Fibroblast of pulmonary artery (primary cell): Measurements from ENCODE around the gene PPP6R2.
"Not testable (repeated sequence)": the region's sequence is repeated elsewhere in the genome, so short reads cannot be mapped to it uniquely, and the experiment has no call there.

Source experiments
- DNase-seq: peaks from one replicate; pipeline ENCODE4 v3.0.0-alpha.2; 2010; ENCODE audit warnings: low read depth
- H3K4me3 ChIP-seq: replicated peaks from 2 replicates; pipeline ENCODE4 v1.5.1; 2011; ENCODE audit warnings: low read depth, mild to moderate bottlenecking, control low read depth, low read length, moderate library complexity
- TF ChIP-seq, protein P1 (sequence below): IDR thresholded peaks from 2 replicates; pipeline ENCODE4 v1.5.1; 2011; ENCODE audit warnings: mild to moderate bottlenecking, control low read depth, low read length, inconsistent platforms; ENCODE audit errors: missing control alignments

PPP6R2 gene

DNA sequence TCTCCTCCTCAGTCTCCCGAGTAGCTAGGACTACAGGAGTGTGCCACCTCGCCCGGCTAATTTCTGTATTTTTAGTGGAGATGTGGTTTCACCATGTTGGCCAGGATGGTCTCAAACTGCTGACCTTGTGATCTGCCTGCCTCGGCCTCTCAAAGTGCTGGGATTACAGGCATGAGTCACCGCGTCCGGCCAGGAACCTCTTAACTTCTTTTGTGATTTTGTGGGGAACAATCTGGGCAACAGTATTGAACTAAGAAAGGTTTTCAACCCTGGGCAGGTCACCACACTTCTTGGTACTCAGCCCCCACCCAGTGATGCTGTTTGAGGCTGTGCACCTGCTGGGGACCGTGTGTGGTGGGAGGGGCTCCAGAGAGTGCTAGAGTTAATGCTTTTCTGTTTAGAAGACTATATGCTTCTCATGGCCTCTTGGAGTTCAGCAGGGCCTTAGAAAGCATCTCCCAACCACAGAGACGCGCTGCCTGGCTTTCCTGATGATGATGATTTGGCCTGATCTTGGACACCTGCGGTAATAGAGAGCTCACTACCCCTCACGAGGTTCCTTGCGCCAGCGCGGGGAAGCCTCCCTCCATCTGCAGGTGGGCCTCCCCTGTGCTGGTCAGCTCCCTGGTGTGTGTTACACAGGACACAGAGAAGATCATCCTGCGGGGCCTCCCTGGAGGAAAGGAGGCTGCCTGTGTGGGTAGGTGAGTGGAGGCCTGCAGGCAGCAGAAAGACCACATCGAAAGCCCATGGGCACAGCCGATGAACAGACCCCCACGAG lies 17.5 kb upstream of the PPP6R2 start:
- DNase-seq: no peak
- H3K4me3 ChIP-seq: peak overlapping the region; percentile 59
- TF ChIP-seq, protein P1, sequence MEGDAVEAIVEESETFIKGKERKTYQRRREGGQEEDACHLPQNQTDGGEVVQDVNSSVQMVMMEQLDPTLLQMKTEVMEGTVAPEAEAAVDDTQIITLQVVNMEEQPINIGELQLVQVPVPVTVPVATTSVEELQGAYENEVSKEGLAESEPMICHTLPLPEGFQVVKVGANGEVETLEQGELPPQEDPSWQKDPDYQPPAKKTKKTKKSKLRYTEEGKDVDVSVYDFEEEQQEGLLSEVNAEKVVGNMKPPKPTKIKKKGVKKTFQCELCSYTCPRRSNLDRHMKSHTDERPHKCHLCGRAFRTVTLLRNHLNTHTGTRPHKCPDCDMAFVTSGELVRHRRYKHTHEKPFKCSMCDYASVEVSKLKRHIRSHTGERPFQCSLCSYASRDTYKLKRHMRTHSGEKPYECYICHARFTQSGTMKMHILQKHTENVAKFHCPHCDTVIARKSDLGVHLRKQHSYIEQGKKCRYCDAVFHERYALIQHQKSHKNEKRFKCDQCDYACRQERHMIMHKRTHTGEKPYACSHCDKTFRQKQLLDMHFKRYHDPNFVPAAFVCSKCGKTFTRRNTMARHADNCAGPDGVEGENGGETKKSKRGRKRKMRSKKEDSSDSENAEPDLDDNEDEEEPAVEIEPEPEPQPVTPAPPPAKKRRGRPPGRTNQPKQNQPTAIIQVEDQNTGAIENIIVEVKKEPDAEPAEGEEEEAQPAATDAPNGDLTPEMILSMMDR: no peak

DNA sequence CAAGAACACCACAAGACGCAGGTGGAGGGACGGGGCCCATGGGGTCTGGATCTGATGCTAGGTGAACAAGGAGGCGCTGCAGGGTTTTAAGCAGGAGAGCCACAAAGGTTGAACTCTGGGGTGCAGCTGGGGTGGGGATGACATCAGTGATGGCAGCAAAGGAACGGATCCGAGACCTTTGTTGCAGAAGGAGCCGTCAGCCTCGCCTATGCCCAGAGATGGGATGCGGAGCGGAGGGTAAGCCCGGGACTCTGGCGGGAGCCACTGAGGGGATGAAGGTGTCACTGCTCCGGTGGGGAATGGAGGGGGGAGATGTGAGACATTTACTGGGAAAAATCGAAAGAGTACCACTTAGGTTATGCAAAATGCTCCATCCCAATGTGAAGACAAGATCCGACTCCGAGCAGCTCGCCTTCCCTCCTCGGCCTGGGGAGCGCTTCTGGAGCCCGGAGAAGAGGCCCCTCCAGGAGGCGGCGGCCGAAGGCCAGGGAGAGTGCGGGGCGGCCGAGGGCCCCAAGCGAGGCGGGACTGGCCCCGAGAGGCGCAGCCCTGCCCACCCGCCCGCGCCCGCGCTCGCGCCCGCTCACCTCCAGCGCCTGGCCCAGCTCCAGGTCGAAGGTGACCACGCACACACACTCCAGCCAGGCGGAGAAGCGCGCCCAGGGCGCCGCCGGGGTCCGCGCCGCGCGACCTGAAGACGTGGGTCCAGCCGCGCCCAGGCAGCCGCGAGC lies 16.7 kb upstream of the PPP6R2 start:
- H3K4me3 ChIP-seq: peak overlapping the region; percentile 59
- TF ChIP-seq, protein P1: no peak
- no peak for DNase-seq

DNA sequence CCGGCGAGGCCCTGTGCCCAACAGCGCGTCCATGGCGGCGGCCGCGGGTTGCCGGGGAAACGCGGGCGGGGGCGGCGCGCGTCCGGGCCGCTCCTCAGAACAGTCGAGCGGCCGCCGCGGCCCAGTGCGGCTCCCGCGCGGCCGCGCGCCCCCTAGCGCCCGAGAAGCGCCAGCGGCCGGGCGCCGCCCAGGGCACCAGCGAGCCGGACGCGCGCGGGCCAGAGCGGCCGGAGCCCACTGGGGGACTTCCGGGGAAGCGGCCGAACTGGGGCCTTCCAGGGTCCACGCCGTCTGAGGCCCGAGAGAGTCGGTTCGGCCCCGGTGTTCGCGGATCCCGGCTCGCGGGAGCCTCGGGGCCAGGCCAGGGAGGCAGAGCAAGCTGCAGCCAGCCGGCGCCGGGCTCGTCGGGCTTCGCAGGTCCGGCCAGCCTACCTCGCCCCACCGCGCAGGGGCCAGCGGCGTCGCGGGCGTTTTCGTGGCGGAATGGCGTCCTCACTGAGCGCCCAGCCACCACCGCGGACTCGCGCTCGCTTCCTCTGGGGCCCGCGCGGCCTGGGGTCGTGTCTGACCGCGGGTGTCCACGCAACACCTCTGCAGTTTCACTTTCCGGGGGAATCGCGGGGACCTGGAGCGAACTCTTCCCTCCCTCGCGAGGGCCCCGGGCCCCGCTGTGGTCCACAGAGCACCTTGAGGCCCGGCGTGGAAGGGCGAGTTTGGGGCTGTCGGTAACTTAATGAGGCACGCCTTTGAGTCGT lies 16.0 kb upstream of the PPP6R2 start, which contains the start of gene DENND6B:
TSS of gene DENND6B (minus strand) at position 57 of the 755 bp plus-strand sequence. CDS start at position 33, 24 bp downstream.
- TF ChIP-seq, protein P1: no peak
- DNase-seq: peak; percentile 77
- peak within 1 kb of the TSS; percentile 59 for H3K4me3 ChIP-seq

DNA sequence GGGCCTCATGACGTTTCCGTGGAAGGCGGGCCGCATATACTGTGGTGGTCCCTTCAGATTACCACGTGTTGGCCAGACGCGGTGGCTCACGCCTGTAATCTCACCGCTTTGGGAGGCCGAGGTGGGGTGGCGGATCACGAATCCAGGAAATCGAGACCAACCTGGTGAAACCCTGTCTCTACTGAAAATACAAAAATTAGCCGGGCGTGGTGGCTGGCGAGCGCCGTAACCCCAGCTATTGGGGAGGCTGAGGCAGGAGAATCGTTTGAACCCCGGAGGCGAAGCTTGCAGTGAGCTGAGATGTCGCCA lies 15.5 kb upstream of the PPP6R2 start:
- TF ChIP-seq, protein P1: no peak
- no peak for DNase-seq
- peak overlapping the region; percentile 59 for H3K4me3 ChIP-seq

DNA sequence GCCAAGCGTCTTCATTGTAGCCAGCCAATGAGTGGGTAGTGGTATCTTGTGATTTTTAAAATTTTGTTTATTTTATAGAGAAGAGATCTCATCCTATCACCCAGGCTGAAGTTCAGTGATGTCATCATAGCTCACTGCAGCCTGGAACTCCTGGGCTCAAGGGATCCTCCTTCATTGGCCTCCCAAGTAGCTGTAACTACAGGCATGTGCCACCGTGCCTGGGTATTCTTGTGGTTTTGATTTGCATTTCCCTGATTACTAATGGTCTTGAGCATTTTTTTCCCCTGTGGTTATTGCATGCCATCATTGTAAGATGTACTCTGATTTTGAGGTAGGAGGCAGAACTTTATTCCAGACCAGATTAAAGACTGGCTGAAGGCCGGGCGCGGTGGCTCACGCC lies 13.9 kb upstream of the PPP6R2 start:
- DNase-seq: peak; percentile 20
- no peak overlapping the region for H3K4me3 ChIP-seq
- TF ChIP-seq, protein P1: no peak

DNA sequence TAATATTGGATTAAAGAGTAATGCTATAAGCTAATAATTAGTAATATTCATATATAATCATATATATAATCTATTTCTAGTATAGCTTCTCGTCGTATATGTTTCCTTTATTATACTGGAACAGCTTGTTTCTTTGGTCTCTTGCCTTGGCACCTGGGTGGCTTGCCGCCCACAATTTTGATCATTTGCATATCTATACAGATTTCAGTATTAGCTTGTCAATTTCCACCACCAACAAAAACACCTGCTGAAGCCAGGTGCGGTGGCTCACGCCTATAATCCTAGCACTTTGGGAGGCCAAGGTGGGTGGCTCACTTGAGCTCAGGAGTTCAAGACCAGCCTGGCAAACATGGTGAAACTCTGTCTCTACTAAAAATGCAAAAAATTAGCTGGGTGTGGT lies 8.7 kb upstream of the PPP6R2 start:
- H3K4me3 ChIP-seq, DNase-seq: not testable (repeated sequence)
